ENCODE measurements around the gene RELN.

DNA sequence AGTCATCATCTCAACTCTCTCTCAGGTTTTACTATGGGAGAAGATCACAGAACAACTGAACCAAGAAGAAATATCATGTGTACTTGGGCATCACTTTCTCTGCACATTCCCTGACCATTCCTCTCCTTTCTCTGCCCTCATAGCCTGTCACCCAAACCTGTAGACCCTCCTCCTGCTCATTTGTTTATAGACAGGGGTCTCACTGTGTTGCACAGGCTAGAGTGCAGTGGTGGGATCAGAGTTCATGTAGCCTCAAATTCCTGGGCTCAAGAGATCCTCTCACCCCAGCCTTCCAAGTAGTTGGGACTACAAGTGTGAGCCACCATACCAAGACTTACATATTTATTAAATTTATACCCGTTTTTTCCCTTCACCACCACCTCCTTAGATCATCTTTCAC, 282.7 kb downstream of the RELN start:
- no peak for TF ChIP-seq ZNF570 (CRISPR knock-in tag; IDR thresholded peaks at IDR 0.05; ENCODE audit: borderline replicate concordance)
- TF ChIP-seq MAFK (conservative IDR thresholded peaks at IDR 0.05 in 1 of 2, IDR thresholded peaks at IDR 0.05 in 1 of 2; ENCODE audit: low read length in 2 of 2), result no peak
- TF ChIP-seq, protein P1, sequence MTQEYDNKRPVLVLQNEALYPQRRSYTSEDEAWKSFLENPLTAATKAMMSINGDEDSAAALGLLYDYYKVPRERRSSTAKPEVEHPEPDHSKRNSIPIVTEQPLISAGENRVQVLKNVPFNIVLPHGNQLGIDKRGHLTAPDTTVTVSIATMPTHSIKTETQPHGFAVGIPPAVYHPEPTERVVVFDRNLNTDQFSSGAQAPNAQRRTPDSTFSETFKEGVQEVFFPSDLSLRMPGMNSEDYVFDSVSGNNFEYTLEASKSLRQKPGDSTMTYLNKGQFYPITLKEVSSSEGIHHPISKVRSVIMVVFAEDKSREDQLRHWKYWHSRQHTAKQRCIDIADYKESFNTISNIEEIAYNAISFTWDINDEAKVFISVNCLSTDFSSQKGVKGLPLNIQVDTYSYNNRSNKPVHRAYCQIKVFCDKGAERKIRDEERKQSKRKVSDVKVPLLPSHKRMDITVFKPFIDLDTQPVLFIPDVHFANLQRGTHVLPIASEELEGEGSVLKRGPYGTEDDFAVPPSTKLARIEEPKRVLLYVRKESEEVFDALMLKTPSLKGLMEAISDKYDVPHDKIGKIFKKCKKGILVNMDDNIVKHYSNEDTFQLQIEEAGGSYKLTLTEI (CRISPR knock-in tag; conservative IDR thresholded peaks at IDR 0.05), result no peak
- TF ChIP-seq ATF1 (CRISPR knock-in tag; IDR thresholded peaks at IDR 0.05), result no peak
- TF ChIP-seq ZNF124 (CRISPR knock-in tag; IDR thresholded peaks at IDR 0.05), result no peak
- TF ChIP-seq, protein P2, sequence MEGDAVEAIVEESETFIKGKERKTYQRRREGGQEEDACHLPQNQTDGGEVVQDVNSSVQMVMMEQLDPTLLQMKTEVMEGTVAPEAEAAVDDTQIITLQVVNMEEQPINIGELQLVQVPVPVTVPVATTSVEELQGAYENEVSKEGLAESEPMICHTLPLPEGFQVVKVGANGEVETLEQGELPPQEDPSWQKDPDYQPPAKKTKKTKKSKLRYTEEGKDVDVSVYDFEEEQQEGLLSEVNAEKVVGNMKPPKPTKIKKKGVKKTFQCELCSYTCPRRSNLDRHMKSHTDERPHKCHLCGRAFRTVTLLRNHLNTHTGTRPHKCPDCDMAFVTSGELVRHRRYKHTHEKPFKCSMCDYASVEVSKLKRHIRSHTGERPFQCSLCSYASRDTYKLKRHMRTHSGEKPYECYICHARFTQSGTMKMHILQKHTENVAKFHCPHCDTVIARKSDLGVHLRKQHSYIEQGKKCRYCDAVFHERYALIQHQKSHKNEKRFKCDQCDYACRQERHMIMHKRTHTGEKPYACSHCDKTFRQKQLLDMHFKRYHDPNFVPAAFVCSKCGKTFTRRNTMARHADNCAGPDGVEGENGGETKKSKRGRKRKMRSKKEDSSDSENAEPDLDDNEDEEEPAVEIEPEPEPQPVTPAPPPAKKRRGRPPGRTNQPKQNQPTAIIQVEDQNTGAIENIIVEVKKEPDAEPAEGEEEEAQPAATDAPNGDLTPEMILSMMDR (CRISPR knock-in tag; IDR thresholded peaks at IDR 0.05), result no peak
- no peak for TF ChIP-seq POLR2A (IDR thresholded peaks at IDR 0.05; ENCODE audit: insufficient read depth in 1 of 2, low read depth in 2 of 2, low read length in 2 of 2)
